HepG2 (cell line): Measurements from ENCODE around the gene MYOZ3. TPM values are rescaled to one million over a fixed set of nuclear protein-coding genes. Genes with fewer than 3 reads are reported as not detected.

Source experiments
- CENPT ChIP-seq: sonication (generic); formaldehyde crosslinking; IDR thresholded peaks from 2 replicates; pipeline ENCODE4 v1.8.0; 2022; ENCODE audit warnings: low read depth, mild to moderate bottlenecking, moderate library complexity, missing genetic modification reagents
- HMGXB3 ChIP-seq: sonication (generic); formaldehyde crosslinking; IDR thresholded peaks from 2 replicates; pipeline ENCODE4 v1.4.0; 2020; ENCODE audit warnings: missing genetic modification reagents, borderline replicate concordance
- MYPOP ChIP-seq: sonication (generic); formaldehyde crosslinking; IDR thresholded peaks from 2 replicates; pipeline ENCODE4 v1.8.1; 2023; ENCODE audit warnings: mild to moderate bottlenecking, moderate library complexity, missing genetic modification reagents
- NFAT5 ChIP-seq: sonication (generic); formaldehyde crosslinking; IDR thresholded peaks from 2 replicates; pipeline ENCODE4 v1.4.0; 2020; ENCODE audit warnings: missing genetic modification reagents
- SRSF1 ChIP-seq: fragments of 200-400 bp; formaldehyde crosslinking; optimal IDR thresholded peaks from 2 replicates; pipeline ENCODE3; 2017; ENCODE audit warnings: mild to moderate bottlenecking, low read depth, low read length, moderate library complexity
- YY1 ChIP-seq: IDR thresholded peaks from 2 replicates; pipeline ENCODE4 v1.6.1; 2011; ENCODE audit warnings: low read length, low read depth, moderate library complexity, mild to moderate bottlenecking; ENCODE audit not compliant: insufficient read depth, insufficient replicate concordance
- ZNF142 ChIP-seq: sonication (generic); formaldehyde crosslinking; IDR thresholded peaks from 2 replicates; pipeline ENCODE4 v1.4.0; 2020; ENCODE audit warnings: missing genetic modification reagents
- ZNF547 ChIP-seq: sonication (generic); formaldehyde crosslinking; IDR thresholded peaks from 2 replicates; pipeline ENCODE4 v1.5.1; 2020; ENCODE audit warnings: mild to moderate bottlenecking, missing genetic modification reagents
- ZNF616 ChIP-seq: sonication (generic); formaldehyde crosslinking; IDR thresholded peaks from 2 replicates; pipeline ENCODE4 v1.5.0; 2020; ENCODE audit warnings: low read depth, mild to moderate bottlenecking, missing genetic modification reagents
- ZNF83 ChIP-seq: sonication (generic); formaldehyde crosslinking; IDR thresholded peaks from 2 replicates; pipeline ENCODE4 v1.4.0; 2020; ENCODE audit warnings: missing genetic modification reagents, mild to moderate bottlenecking, borderline replicate concordance
- polyA plus RNA-seq, 8 experiments: library from polyadenylated mRNA; depleted of rRNA in 3 of 8; stranded (reverse) in 7 of 8; unstranded in 1 of 8; fragments of >200 nt; fragmentation: Illumina TruSeq in 4 of 8; extraction: Trizol in 4 of 8; gene quantifications; 2 replicates each; pipeline versions ENCODE4 v1.2.1 to v1.2.3, GENCODE V29; 2011 to 2016; ENCODE audit warnings: low read depth in 4 of 8, missing spikeins in 1 of 8, mixed read lengths in 1 of 8; ENCODE audit not compliant: insufficient read depth in 1 of 8
- total RNA-seq, 5 experiments: library from RNA; depleted of rRNA; stranded (reverse); fragments of >200 nt; fragmentation: Illumina TruSeq; extraction: Trizol; gene quantifications; 2 replicates each; pipeline ENCODE4 v1.2.3, GENCODE V29; 2016; ENCODE audit warnings: low read depth in 1 of 5

MYOZ3 gene
- total and polyA plus RNA-seq, 2 of the 13 experiments (the other 11 are each of a cell fraction or from before 2014, with no cell fraction given) = 0.05 TPM; not detected in 1

GRCh38 chr5:150700594-150701377, 39.7 kb downstream of the MYOZ3 start, which contains the start of gene RBM22 (continued):
- TF ChIP-seq MYPOP (CRISPR knock-in tag) = peak; percentile 59; the same call in 1 of the 2 replicates
- peak; percentile 70; the same call in 1 of the 2 replicates for TF ChIP-seq ZNF83 (CRISPR knock-in tag)
- peak; percentile 91 for TF ChIP-seq YY1
- TF ChIP-seq ZNF142 (CRISPR knock-in tag) = peak; percentile 78
- no peak for TF ChIP-seq ZNF616
- peak; percentile 53 for TF ChIP-seq SRSF1
- TF ChIP-seq HMGXB3 = 0 out of 2 replicates have a peak, but pooled peaks have one; percentile 14
- peak; percentile 68; the same call in 1 of the 2 replicates for TF ChIP-seq NFAT5 (CRISPR knock-in tag)
- TF ChIP-seq ZNF547 = peak; percentile 84; the same call in 1 of the 2 replicates
- no peak for TF ChIP-seq CENPT (CRISPR knock-in tag)
